WTC11 (cell line): ENCODE data around the gene MPP1. TPM values are rescaled to one million over a fixed set of nuclear protein-coding genes. Genes with fewer than 3 reads are reported as not detected.

Source experiments
- ATAC-seq: fragments of 200-7000 bp; cut with Tn5 transposase; 2 replicates; pipeline ENCODE4 v1.10.0; 2021; ENCODE audit warnings: mild to moderate bottlenecking, moderate library complexity
- CTCF ChIA-PET: fragments of 300-600 bp; sonication (Branson Sonifier 250); formaldehyde crosslinking; loops from one replicate; lab custom pipeline; 2021; ENCODE audit warnings: antibody characterized with exemption; lab: Charles Lee
- POLR2A ChIA-PET: fragments of 350-600 bp; sonication (Branson Sonifier 250); formaldehyde crosslinking; loops from one replicate; lab custom pipeline; 2021; ENCODE audit warnings: antibody characterized with exemption; lab: Charles Lee
- DNase-seq: peaks from one replicate; pipeline ENCODE4 v3.0.0; 2021; ENCODE audit warnings: low spot score
- H3K27ac Mint-ChIP-seq: 2 replicates; pipeline ENCODE4 v1.8.0; 2021; ENCODE audit warnings: mixed read lengths
- H3K27me3 Mint-ChIP-seq: 2 replicates; pipeline ENCODE4 v1.8.0; 2021; ENCODE audit warnings: low read depth, mild to moderate bottlenecking, moderate library complexity, mixed read lengths
- H3K36me3 Mint-ChIP-seq: 2 replicates; pipeline ENCODE4 v1.8.0; 2021; ENCODE audit warnings: mixed read lengths
- H3K4me1 Mint-ChIP-seq: 2 replicates; pipeline ENCODE4 v1.8.0; 2022; ENCODE audit warnings: mixed read lengths
- H3K4me3 Mint-ChIP-seq: 2 replicates; pipeline ENCODE4 v1.8.0; 2021; ENCODE audit warnings: mild to moderate bottlenecking, moderate library complexity, mixed read lengths
- H3K9me3 Mint-ChIP-seq: 2 replicates; pipeline ENCODE4 v1.8.0; 2021; ENCODE audit warnings: mixed read lengths
- CREM ChIP-seq: sonication (generic); formaldehyde crosslinking; IDR thresholded peaks from 2 replicates; pipeline ENCODE4 v1.8.1; 2022; ENCODE audit warnings: mild to moderate bottlenecking, missing genetic modification reagents, moderate library complexity
- ELF4 ChIP-seq: sonication (generic); formaldehyde crosslinking; IDR thresholded peaks from 2 replicates; pipeline ENCODE4 v1.8.1; 2022; ENCODE audit warnings: low read depth, mild to moderate bottlenecking, moderate library complexity, missing genetic modification reagents
- IRF2 ChIP-seq: sonication (generic); formaldehyde crosslinking; IDR thresholded peaks from 2 replicates; pipeline ENCODE4 v1.8.0; 2022; ENCODE audit warnings: low read depth, missing genetic modification reagents, borderline replicate concordance
- JUN ChIP-seq: sonication (generic); formaldehyde crosslinking; IDR thresholded peaks from 2 replicates; pipeline ENCODE4 v1.8.0; 2023; ENCODE audit warnings: mild to moderate bottlenecking, missing genetic modification reagents
- NR3C1 ChIP-seq: sonication (generic); formaldehyde crosslinking; conservative IDR thresholded peaks from 2 replicates; pipeline ENCODE4 v1.8.1; 2023; ENCODE audit warnings: low read depth, mild to moderate bottlenecking, missing genetic modification reagents
- OVOL2 ChIP-seq: fragments of 250-450 bp; sonication (Bioruptor Pico); IDR thresholded peaks from 2 replicates; pipeline ENCODE4 v1.9.0; 2021; ENCODE audit warnings: mild to moderate bottlenecking, borderline replicate concordance
- RELA ChIP-seq: sonication (generic); formaldehyde crosslinking; IDR thresholded peaks from 2 replicates; pipeline ENCODE4 v1.8.1; 2022; ENCODE audit warnings: missing genetic modification reagents, mild to moderate bottlenecking, borderline replicate concordance
- SMAD4 ChIP-seq: sonication (generic); formaldehyde crosslinking; IDR thresholded peaks from 2 replicates; pipeline ENCODE4 v1.8.0; 2022; ENCODE audit warnings: mild to moderate bottlenecking, missing genetic modification reagents
- TP53 ChIP-seq: sonication (generic); formaldehyde crosslinking; IDR thresholded peaks from 2 replicates; pipeline ENCODE4 v1.8.1; 2023; ENCODE audit warnings: mild to moderate bottlenecking, missing genetic modification reagents
- ZBTB21 ChIP-seq: sonication (generic); formaldehyde crosslinking; IDR thresholded peaks from 2 replicates; pipeline ENCODE4 v1.8.1; 2023; ENCODE audit warnings: mild to moderate bottlenecking, missing genetic modification reagents, borderline replicate concordance
- ZNF263 ChIP-seq: sonication (generic); formaldehyde crosslinking; IDR thresholded peaks from 2 replicates; pipeline ENCODE4 v1.8.1; 2022; ENCODE audit warnings: low read depth, mild to moderate bottlenecking, moderate library complexity, missing genetic modification reagents
- total RNA-seq: library from RNA; stranded (reverse); gene quantifications from 3 replicates; pipeline ENCODE4 v1.2.3, GENCODE V29; 2021
- TF ChIP-seq, protein P1 (sequence below): sonication (generic); formaldehyde crosslinking; IDR thresholded peaks from 2 replicates; pipeline ENCODE4 v1.8.1; 2023; ENCODE audit warnings: mild to moderate bottlenecking, missing genetic modification reagents, borderline replicate concordance
- TF ChIP-seq, protein P2 (sequence below): sonication (generic); formaldehyde crosslinking; IDR thresholded peaks from 2 replicates; pipeline ENCODE4 v1.8.0; 2023; ENCODE audit warnings: missing genetic modification reagents, mild to moderate bottlenecking, borderline replicate concordance
- TF ChIP-seq, protein P3 (sequence below): sonication (generic); formaldehyde crosslinking; IDR thresholded peaks from 2 replicates; pipeline ENCODE4 v1.8.0; 2022; ENCODE audit warnings: mild to moderate bottlenecking, missing genetic modification reagents
- TF ChIP-seq, protein P4 (sequence below): fragments of 250-450 bp; sonication (Bioruptor Pico); IDR thresholded peaks from 2 replicates; pipeline ENCODE4 v1.9.0; 2021; ENCODE audit warnings: mild to moderate bottlenecking, borderline replicate concordance
- TF ChIP-seq, protein P5 (sequence below): sonication (generic); formaldehyde crosslinking; conservative IDR thresholded peaks from 2 replicates; pipeline ENCODE4 v1.8.1; 2023; ENCODE audit warnings: mild to moderate bottlenecking, low read depth, missing genetic modification reagents, moderate library complexity

MPP1 gene
- total RNA-seq, 1 experiment from 2014 or later = 15.8 TPM

DNA sequence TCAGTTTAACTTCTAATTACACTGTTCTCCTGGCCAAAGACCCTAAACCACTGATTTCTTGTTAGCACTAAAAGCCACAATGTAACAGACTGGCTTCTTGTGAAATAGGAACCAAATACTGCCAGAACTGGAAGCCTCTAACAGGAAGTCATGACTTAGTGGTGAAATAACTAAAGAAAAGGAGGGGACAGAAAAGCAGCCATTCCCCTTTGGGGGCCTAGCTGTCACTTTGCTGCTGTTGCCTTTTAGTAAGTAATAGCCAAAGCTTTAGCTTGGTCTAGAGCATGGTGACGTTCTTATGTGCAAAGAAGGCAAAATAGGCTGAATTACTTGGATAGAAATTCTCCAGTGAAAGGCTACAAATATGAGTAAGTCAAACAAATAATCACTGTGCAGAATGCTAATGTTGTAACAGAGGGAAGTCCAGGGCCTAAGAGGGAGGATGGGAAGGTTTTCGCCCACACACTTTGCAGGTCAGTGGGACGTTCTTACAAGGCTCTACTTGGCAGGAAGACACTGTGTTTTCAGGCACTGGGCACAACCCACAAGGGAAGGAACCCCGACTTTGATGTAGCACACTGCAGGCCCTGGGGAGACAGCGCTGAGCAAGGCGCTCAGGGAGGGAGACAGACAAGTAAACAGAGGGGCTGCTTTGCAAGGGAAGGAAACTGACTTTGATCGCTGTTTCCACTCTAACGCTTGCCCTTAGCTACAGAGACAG, 71.1 kb downstream of the MPP1 start:
- Mint-ChIP-seq H3K27me3 (no peaks in the 10 kb centered on the region; the same call in 1 of the 2 replicates), H3K4me3 (no peak overlapping the region), H3K36me3 (no peaks in the 10 kb centered on the region)
- TF ChIP-seq, protein P1, sequence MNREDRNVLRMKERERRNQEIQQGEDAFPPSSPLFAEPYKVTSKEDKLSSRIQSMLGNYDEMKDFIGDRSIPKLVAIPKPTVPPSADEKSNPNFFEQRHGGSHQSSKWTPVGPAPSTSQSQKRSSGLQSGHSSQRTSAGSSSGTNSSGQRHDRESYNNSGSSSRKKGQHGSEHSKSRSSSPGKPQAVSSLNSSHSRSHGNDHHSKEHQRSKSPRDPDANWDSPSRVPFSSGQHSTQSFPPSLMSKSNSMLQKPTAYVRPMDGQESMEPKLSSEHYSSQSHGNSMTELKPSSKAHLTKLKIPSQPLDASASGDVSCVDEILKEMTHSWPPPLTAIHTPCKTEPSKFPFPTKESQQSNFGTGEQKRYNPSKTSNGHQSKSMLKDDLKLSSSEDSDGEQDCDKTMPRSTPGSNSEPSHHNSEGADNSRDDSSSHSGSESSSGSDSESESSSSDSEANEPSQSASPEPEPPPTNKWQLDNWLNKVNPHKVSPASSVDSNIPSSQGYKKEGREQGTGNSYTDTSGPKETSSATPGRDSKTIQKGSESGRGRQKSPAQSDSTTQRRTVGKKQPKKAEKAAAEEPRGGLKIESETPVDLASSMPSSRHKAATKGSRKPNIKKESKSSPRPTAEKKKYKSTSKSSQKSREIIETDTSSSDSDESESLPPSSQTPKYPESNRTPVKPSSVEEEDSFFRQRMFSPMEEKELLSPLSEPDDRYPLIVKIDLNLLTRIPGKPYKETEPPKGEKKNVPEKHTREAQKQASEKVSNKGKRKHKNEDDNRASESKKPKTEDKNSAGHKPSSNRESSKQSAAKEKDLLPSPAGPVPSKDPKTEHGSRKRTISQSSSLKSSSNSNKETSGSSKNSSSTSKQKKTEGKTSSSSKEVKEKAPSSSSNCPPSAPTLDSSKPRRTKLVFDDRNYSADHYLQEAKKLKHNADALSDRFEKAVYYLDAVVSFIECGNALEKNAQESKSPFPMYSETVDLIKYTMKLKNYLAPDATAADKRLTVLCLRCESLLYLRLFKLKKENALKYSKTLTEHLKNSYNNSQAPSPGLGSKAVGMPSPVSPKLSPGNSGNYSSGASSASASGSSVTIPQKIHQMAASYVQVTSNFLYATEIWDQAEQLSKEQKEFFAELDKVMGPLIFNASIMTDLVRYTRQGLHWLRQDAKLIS (CRISPR knock-in tag) = no peak
- no peak for TF ChIP-seq NR3C1 (CRISPR knock-in tag)
- TF ChIP-seq IRF2 (CRISPR knock-in tag) = no peak
- no peak for TF ChIP-seq ZNF263 (CRISPR knock-in tag)
- TF ChIP-seq, protein P2, sequence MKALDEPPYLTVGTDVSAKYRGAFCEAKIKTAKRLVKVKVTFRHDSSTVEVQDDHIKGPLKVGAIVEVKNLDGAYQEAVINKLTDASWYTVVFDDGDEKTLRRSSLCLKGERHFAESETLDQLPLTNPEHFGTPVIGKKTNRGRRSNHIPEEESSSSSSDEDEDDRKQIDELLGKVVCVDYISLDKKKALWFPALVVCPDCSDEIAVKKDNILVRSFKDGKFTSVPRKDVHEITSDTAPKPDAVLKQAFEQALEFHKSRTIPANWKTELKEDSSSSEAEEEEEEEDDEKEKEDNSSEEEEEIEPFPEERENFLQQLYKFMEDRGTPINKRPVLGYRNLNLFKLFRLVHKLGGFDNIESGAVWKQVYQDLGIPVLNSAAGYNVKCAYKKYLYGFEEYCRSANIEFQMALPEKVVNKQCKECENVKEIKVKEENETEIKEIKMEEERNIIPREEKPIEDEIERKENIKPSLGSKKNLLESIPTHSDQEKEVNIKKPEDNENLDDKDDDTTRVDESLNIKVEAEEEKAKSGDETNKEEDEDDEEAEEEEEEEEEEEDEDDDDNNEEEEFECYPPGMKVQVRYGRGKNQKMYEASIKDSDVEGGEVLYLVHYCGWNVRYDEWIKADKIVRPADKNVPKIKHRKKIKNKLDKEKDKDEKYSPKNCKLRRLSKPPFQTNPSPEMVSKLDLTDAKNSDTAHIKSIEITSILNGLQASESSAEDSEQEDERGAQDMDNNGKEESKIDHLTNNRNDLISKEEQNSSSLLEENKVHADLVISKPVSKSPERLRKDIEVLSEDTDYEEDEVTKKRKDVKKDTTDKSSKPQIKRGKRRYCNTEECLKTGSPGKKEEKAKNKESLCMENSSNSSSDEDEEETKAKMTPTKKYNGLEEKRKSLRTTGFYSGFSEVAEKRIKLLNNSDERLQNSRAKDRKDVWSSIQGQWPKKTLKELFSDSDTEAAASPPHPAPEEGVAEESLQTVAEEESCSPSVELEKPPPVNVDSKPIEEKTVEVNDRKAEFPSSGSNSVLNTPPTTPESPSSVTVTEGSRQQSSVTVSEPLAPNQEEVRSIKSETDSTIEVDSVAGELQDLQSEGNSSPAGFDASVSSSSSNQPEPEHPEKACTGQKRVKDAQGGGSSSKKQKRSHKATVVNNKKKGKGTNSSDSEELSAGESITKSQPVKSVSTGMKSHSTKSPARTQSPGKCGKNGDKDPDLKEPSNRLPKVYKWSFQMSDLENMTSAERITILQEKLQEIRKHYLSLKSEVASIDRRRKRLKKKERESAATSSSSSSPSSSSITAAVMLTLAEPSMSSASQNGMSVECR (CRISPR knock-in tag) = no peak
- no peak for TF ChIP-seq ZBTB21 (CRISPR knock-in tag)
- TF ChIP-seq, protein P3, sequence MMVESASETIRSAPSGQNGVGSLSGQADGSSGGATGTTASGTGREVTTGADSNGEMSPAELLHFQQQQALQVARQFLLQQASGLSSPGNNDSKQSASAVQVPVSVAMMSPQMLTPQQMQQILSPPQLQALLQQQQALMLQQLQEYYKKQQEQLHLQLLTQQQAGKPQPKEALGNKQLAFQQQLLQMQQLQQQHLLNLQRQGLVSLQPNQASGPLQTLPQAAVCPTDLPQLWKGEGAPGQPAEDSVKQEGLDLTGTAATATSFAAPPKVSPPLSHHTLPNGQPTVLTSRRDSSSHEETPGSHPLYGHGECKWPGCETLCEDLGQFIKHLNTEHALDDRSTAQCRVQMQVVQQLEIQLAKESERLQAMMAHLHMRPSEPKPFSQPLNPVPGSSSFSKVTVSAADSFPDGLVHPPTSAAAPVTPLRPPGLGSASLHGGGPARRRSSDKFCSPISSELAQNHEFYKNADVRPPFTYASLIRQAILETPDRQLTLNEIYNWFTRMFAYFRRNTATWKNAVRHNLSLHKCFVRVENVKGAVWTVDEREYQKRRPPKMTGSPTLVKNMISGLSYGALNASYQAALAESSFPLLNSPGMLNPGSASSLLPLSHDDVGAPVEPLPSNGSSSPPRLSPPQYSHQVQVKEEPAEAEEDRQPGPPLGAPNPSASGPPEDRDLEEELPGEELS (CRISPR knock-in tag) = no peak
- TF ChIP-seq, protein P4, sequence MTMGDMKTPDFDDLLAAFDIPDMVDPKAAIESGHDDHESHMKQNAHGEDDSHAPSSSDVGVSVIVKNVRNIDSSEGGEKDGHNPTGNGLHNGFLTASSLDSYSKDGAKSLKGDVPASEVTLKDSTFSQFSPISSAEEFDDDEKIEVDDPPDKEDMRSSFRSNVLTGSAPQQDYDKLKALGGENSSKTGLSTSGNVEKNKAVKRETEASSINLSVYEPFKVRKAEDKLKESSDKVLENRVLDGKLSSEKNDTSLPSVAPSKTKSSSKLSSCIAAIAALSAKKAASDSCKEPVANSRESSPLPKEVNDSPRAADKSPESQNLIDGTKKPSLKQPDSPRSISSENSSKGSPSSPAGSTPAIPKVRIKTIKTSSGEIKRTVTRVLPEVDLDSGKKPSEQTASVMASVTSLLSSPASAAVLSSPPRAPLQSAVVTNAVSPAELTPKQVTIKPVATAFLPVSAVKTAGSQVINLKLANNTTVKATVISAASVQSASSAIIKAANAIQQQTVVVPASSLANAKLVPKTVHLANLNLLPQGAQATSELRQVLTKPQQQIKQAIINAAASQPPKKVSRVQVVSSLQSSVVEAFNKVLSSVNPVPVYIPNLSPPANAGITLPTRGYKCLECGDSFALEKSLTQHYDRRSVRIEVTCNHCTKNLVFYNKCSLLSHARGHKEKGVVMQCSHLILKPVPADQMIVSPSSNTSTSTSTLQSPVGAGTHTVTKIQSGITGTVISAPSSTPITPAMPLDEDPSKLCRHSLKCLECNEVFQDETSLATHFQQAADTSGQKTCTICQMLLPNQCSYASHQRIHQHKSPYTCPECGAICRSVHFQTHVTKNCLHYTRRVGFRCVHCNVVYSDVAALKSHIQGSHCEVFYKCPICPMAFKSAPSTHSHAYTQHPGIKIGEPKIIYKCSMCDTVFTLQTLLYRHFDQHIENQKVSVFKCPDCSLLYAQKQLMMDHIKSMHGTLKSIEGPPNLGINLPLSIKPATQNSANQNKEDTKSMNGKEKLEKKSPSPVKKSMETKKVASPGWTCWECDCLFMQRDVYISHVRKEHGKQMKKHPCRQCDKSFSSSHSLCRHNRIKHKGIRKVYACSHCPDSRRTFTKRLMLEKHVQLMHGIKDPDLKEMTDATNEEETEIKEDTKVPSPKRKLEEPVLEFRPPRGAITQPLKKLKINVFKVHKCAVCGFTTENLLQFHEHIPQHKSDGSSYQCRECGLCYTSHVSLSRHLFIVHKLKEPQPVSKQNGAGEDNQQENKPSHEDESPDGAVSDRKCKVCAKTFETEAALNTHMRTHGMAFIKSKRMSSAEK (CRISPR knock-in tag) = no peak
- TF ChIP-seq TP53 (CRISPR knock-in tag) = no peak
- no peak for TF ChIP-seq CREM
- no peak for TF ChIP-seq RELA (CRISPR knock-in tag)
- TF ChIP-seq SMAD4 (CRISPR knock-in tag) = no peak
- TF ChIP-seq, protein P5, sequence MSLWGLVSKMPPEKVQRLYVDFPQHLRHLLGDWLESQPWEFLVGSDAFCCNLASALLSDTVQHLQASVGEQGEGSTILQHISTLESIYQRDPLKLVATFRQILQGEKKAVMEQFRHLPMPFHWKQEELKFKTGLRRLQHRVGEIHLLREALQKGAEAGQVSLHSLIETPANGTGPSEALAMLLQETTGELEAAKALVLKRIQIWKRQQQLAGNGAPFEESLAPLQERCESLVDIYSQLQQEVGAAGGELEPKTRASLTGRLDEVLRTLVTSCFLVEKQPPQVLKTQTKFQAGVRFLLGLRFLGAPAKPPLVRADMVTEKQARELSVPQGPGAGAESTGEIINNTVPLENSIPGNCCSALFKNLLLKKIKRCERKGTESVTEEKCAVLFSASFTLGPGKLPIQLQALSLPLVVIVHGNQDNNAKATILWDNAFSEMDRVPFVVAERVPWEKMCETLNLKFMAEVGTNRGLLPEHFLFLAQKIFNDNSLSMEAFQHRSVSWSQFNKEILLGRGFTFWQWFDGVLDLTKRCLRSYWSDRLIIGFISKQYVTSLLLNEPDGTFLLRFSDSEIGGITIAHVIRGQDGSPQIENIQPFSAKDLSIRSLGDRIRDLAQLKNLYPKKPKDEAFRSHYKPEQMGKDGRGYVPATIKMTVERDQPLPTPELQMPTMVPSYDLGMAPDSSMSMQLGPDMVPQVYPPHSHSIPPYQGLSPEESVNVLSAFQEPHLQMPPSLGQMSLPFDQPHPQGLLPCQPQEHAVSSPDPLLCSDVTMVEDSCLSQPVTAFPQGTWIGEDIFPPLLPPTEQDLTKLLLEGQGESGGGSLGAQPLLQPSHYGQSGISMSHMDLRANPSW (CRISPR knock-in tag) = no peak
- no peak for TF ChIP-seq OVOL2 (CRISPR knock-in tag)
- TF ChIP-seq JUN = no peak
- no peak for TF ChIP-seq ELF4
- TF ChIP-seq, all 79 proteins: peak for 0
- POLR2A ChIA-PET = no interaction called here
- CTCF ChIA-PET = no interaction called here
- ATAC-seq (no peak), DNase-seq (no peak)
- Mint-ChIP-seq H3K9me3 (no peaks in the 10 kb centered on the region), H3K4me1 (peaks cover 12% of the 10 kb centered on the region), H3K27ac (no peak overlapping the region)
